ENCODE measurements around the gene NT5C2. TPM values are rescaled to one million over a fixed set of nuclear protein-coding genes. Genes with fewer than 3 reads are reported as not detected.

The NT5C2 gene
- total RNA-seq, 1 experiment from 2014 or later, result 70.0 TPM

- Mint-ChIP-seq H3K4me3 (ENCODE audit: low read depth, unreplicated experiment) (no peak overlapping the region), H3K9me3 (ENCODE audit: low read depth, unreplicated experiment) (no peaks in the 10 kb centered on the region)
- CTCF ChIA-PET, result interaction anchor here (1.2 kb wide), 1 partner anchor 148 kb away, joined by 3 read pairs; the partner anchor contains the start of gene CNNM2
Measured at GRCh38 chr10:103066141-103067098, 126.7 kb downstream of the NT5C2 start.

GRCh38 chr10:103064956-103065355 lies 128.1 kb downstream of the NT5C2 start:
- DNase-seq, result no peak
- no peaks in the 10 kb centered on the region for H3K4me1 Mint-ChIP-seq (ENCODE audit: low read depth, unreplicated experiment)
- H3K4me3 Mint-ChIP-seq (ENCODE audit: low read depth, unreplicated experiment), result no peak overlapping the region
- no peaks in the 10 kb centered on the region for H3K36me3 Mint-ChIP-seq (ENCODE audit: insufficient read depth, unreplicated experiment)
- CTCF ChIA-PET, result no interaction called here
- BruUV-seq (replicated peaks), result no TSS peak
- no peaks in the 10 kb centered on the region for H3K9me3 Mint-ChIP-seq (ENCODE audit: low read depth, unreplicated experiment)
- no peak overlapping the region for H3K27ac Mint-ChIP-seq (ENCODE audit: unreplicated experiment)
- TF ChIP-seq, protein P1, sequence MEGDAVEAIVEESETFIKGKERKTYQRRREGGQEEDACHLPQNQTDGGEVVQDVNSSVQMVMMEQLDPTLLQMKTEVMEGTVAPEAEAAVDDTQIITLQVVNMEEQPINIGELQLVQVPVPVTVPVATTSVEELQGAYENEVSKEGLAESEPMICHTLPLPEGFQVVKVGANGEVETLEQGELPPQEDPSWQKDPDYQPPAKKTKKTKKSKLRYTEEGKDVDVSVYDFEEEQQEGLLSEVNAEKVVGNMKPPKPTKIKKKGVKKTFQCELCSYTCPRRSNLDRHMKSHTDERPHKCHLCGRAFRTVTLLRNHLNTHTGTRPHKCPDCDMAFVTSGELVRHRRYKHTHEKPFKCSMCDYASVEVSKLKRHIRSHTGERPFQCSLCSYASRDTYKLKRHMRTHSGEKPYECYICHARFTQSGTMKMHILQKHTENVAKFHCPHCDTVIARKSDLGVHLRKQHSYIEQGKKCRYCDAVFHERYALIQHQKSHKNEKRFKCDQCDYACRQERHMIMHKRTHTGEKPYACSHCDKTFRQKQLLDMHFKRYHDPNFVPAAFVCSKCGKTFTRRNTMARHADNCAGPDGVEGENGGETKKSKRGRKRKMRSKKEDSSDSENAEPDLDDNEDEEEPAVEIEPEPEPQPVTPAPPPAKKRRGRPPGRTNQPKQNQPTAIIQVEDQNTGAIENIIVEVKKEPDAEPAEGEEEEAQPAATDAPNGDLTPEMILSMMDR (IDR thresholded peaks at IDR 0.05; ENCODE audit: unreplicated experiment), result no peak
- intact Hi-C loops (cut with micrococcal nuclease; ENCODE audit: unreplicated experiment), result loop anchor here (5.0 kb wide), 1 partner anchor 182 kb away; the partner anchor contains the start of gene RPEL1
- peaks cover 21% of the 10 kb centered on the region for H3K27me3 Mint-ChIP-seq (ENCODE audit: unreplicated experiment)

More at GRCh38 chr10:103066141-103067098, 126.7 kb downstream of the NT5C2 start:
- Mint-ChIP-seq H3K4me1 (ENCODE audit: low read depth, unreplicated experiment) (no peaks in the 10 kb centered on the region), H3K27ac (ENCODE audit: unreplicated experiment) (no peak overlapping the region), H3K27me3 (ENCODE audit: unreplicated experiment) (peaks cover 21% of the 10 kb centered on the region), H3K36me3 (ENCODE audit: insufficient read depth, unreplicated experiment) (no peaks in the 10 kb centered on the region)
- TF ChIP-seq, protein P1 (IDR thresholded peaks at IDR 0.05; ENCODE audit: unreplicated experiment), result no peak
- BruUV-seq (replicated peaks), result no TSS peak
- no peak for DNase-seq
- intact Hi-C loops (cut with micrococcal nuclease; ENCODE audit: unreplicated experiment), result loop anchor here (5.0 kb wide), 1 partner anchor 181 kb away; the partner anchor contains the start of gene RPEL1

DNA sequence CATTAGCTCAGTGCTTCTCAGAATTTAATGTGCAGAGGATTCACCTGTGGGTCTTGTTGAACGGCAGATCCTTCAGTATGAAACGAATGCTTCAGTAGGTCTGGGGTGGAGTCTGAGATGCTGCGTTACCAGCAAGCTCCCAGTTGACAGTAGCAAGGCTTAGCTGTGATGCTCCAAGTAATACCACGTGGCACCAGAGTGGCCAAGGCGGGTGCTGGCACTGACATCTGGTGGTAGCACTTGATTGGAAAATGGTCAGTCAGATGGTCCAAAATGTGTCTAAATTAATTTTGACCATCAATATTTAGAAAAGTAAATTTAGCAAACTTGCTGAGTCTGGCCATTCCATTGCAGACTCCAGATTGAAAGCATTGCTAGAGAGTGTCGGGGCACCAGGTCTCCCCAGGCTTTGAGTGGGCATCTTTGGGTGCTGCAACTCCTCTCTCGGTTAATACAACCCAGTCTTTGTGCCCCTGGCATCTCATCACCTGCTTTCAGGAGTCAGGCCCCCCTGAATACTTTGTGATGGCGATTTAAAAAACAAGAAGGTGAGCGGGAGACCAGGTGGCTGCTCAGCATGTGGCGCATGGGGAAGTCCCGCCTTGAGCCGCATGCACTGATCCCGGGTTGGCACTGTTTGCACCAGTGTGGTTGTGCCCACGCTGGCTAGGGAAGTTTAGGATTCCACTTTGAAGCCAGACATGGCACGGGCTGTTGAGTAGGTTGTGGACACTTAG lies 130.1 kb downstream of the NT5C2 start:
- peak; percentile 12 for DNase-seq
- no TSS peak for BruUV-seq (replicated peaks)
- Mint-ChIP-seq H3K4me3 (ENCODE audit: low read depth, unreplicated experiment) (no peak overlapping the region), H3K27ac (ENCODE audit: unreplicated experiment) (no peak overlapping the region), H3K36me3 (ENCODE audit: insufficient read depth, unreplicated experiment) (no peaks in the 10 kb centered on the region), H3K9me3 (ENCODE audit: low read depth, unreplicated experiment) (no peaks in the 10 kb centered on the region), H3K4me1 (ENCODE audit: low read depth, unreplicated experiment) (no peaks in the 10 kb centered on the region), H3K27me3 (ENCODE audit: unreplicated experiment) (peaks cover 21% of the 10 kb centered on the region)
- TF ChIP-seq, protein P1 (IDR thresholded peaks at IDR 0.05; ENCODE audit: unreplicated experiment), result no peak
- CTCF ChIA-PET, result interaction anchor here (2.3 kb wide), 1 partner anchor 146 kb away, joined by 13 read pairs; the partner anchor contains the start of gene CNNM2
- intact Hi-C loops (cut with micrococcal nuclease; ENCODE audit: unreplicated experiment), result no loop called here

- H3K27ac Mint-ChIP-seq (ENCODE audit: unreplicated experiment), result no peak overlapping the region
- intact Hi-C loops (cut with micrococcal nuclease; ENCODE audit: unreplicated experiment), result no loop called here
- H3K36me3 Mint-ChIP-seq (ENCODE audit: insufficient read depth, unreplicated experiment), result no peaks in the 10 kb centered on the region
- H3K4me3 Mint-ChIP-seq (ENCODE audit: low read depth, unreplicated experiment), result no peak overlapping the region
- peaks cover under 1% of the 10 kb centered on the region for H3K27me3 Mint-ChIP-seq (ENCODE audit: unreplicated experiment)
- H3K4me1 Mint-ChIP-seq (ENCODE audit: low read depth, unreplicated experiment), result no peaks in the 10 kb centered on the region
- no TSS peak for BruUV-seq (replicated peaks)
- H3K9me3 Mint-ChIP-seq (ENCODE audit: low read depth, unreplicated experiment), result no peaks in the 10 kb centered on the region
- TF ChIP-seq, protein P1 (IDR thresholded peaks at IDR 0.05; ENCODE audit: unreplicated experiment), result no peak
- no peak for DNase-seq
- CTCF ChIA-PET, result no interaction called here
Measured at GRCh38 chr10:103060575-103060974, 132.5 kb downstream of the NT5C2 start.
